ENCODE measurements around the gene ACTC1.

ACTC1 gene

DNA sequence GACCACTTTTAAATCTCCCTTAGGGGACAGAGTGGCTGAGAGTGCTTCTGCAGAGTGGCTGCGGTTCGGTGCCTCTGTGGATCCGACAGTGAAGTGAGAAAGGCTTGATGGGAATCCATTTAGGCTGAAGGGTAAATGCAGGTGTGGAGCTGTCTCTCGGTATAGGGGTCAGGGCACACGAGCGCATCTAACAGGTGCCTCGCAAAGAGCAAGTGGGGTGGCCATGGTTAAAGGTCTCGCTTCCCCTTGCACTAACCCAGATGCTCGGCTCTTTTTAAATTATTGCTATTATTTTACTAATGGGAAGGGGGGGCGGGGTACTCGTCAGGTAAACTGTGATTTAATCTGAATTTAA, 40.0 kb downstream of the ACTC1 start:
- DNase-seq = no peak

DNA sequence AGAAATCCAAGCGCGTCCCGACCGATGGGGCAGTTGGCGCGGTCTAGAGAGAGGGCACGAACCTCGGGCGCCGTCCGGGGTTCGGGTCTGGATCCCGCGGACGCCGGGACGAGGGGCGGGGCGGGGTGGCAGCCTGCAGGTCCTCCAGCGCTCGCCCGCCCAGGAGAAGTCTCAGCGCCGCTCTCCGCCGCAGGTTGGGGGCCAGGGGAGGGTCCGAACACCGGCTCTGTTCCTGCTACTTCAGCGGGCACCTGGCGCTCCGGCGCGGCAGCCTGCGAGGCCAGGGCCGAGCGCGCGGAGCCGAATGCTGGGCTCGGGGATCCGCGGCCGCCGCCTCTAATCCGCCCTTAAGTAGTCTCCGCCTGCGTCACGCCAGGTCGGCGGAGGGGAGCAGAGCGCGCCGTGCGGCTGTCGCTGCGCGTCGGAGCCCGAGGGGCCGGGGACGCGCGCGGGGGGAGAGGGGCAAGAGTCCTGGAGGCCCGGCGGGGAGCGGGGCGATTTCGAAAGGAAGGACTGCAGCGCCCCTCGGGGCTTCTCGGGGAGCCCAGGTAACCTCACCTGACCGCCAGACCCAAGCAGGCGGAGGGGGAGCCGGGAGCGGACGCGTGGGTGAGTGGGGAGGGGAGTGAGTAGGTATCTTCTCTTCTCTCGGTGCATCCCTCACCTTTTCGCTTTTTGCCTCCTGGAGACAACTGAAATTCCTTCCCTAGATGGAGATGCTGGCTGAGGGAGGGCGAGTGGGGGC, 40.5 kb downstream of the ACTC1 start, which contains the start of gene GJD2:
TSS of gene GJD2 (minus strand) at position 325 of the 745 bp plus-strand sequence. CDS start 510 bp downstream, outside the sequence.
- DNase-seq = no peak

- DNase-seq = no peak
These were observed 41.2 kb downstream of the ACTC1 start for GRCh38 chr15:34754171-34754601.

DNA sequence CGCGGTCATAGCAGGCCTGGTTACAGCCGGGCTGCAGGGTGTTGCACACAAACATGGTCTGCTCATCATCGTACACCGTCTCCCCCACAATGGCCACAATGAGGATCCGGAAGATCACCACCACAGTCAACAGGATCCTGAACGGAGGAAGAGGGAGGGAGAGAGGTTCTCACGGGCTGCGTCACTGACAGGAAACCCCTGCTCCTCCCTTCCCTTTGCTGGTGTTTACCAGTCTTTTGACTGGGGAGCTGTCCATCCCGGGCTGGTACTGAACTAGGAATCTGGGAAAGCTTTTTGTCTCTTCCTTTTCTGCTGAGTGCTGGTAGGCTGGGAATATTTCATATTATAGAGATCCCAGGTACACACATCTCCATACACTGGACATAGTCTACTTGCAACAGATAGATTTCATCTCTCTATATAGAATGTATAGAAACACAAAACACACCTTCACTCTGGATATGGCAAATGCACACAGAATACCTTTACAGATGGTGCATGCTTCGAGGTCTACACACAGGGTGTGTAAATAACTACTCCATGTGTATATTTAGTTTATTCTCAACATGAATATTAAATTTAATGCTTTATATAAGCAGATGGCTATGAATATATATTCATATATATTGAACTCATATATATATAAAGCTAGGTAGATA, 42.0 kb downstream of the ACTC1 start:
- no peak for DNase-seq

- no peak for DNase-seq
These were observed 45.7 kb downstream of the ACTC1 start for GRCh38 chr15:34749691-34750090.

Measured in inflammatory macrophage treated with lipopolysaccharide for 4 hours (primary cell).